ENCODE data around the gene BLACAT1.

The BLACAT1 gene

GRCh38 chr1:205451202-205451601 is 4.6 kb downstream of the BLACAT1 start:
- DNase-seq (ENCODE audit: extremely low read depth, insufficient read length), result no peak
- Histone ChIP-seq H3K4me3 (replicated peaks; ENCODE audit: low read depth, low read length) (no peak overlapping the region), H3K36me3 (ENCODE audit: control insufficient read depth, insufficient read depth, low read length) (no peaks in the 10 kb centered on the region), H3K27me3 (replicated peaks; ENCODE audit: control insufficient read depth, insufficient read depth, low read length) (peaks cover 4% of the 10 kb centered on the region)
- no peak for TF ChIP-seq CTCF (IDR thresholded peaks at IDR 0.05; ENCODE audit: insufficient read depth, low read length, poor library complexity, severe bottlenecking)

- no peak for TF ChIP-seq CTCF (IDR thresholded peaks at IDR 0.05; ENCODE audit: insufficient read depth, low read length, poor library complexity, severe bottlenecking)
- H3K36me3 ChIP-seq (ENCODE audit: control insufficient read depth, insufficient read depth, low read length), result no peaks in the 10 kb centered on the region
- no peak overlapping the region for H3K4me3 ChIP-seq (replicated peaks; ENCODE audit: low read depth, low read length)
- H3K27me3 ChIP-seq (replicated peaks; ENCODE audit: control insufficient read depth, insufficient read depth, low read length), result peaks cover 4% of the 10 kb centered on the region
- DNase-seq (ENCODE audit: extremely low read depth, insufficient read length), result no peak
Measured at GRCh38 chr1:205450448-205450847, 5.4 kb downstream of the BLACAT1 start.

GRCh38 chr1:205449750-205450443 is 5.9 kb downstream of the BLACAT1 start:
- no peak for TF ChIP-seq CTCF (IDR thresholded peaks at IDR 0.05; ENCODE audit: insufficient read depth, low read length, poor library complexity, severe bottlenecking)
- Histone ChIP-seq H3K4me3 (replicated peaks; ENCODE audit: low read depth, low read length) (no peak overlapping the region), H3K36me3 (ENCODE audit: control insufficient read depth, insufficient read depth, low read length) (no peaks in the 10 kb centered on the region), H3K27me3 (replicated peaks; ENCODE audit: control insufficient read depth, insufficient read depth, low read length) (peaks cover 3% of the 10 kb centered on the region; the same call in 1 of the 2 replicates)
- DNase-seq (ENCODE audit: extremely low read depth, insufficient read length), result no peak

GRCh38 chr1:205449254-205449749 is 6.5 kb downstream of the BLACAT1 start:
- H3K36me3 ChIP-seq (ENCODE audit: control insufficient read depth, insufficient read depth, low read length), result no peaks in the 10 kb centered on the region
- TF ChIP-seq CTCF (IDR thresholded peaks at IDR 0.05; ENCODE audit: insufficient read depth, low read length, poor library complexity, severe bottlenecking), result no peak
- H3K27me3 ChIP-seq (replicated peaks; ENCODE audit: control insufficient read depth, insufficient read depth, low read length), result peaks cover 1% of the 10 kb centered on the region; the same call in 1 of the 2 replicates
- DNase-seq (ENCODE audit: extremely low read depth, insufficient read length), result no peak
- no peak overlapping the region for H3K4me3 ChIP-seq (replicated peaks; ENCODE audit: low read depth, low read length)

- no peaks in the 10 kb centered on the region for H3K36me3 ChIP-seq (ENCODE audit: control insufficient read depth, insufficient read depth, low read length)
- no peak for DNase-seq (ENCODE audit: extremely low read depth, insufficient read length)
- TF ChIP-seq CTCF (IDR thresholded peaks at IDR 0.05; ENCODE audit: insufficient read depth, low read length, poor library complexity, severe bottlenecking), result no peak
- peaks cover 1% of the 10 kb centered on the region; the same call in 1 of the 2 replicates for H3K27me3 ChIP-seq (replicated peaks; ENCODE audit: control insufficient read depth, insufficient read depth, low read length)
- H3K4me3 ChIP-seq (replicated peaks; ENCODE audit: low read depth, low read length), result no peak overlapping the region
Measured at GRCh38 chr1:205448540-205449253, 7.1 kb downstream of the BLACAT1 start.

Data from GM06990 (cell line).